ENCODE measurements around the gene CNTN4.
"Not testable (repeated sequence)": the region's sequence is repeated elsewhere in the genome, so short reads cannot be mapped to it uniquely, and the experiment has no call there.

CNTN4 gene

GRCh38 chr3:2984005-2984830 is 885.6 kb downstream of the CNTN4 start:
- Histone ChIP-seq H3K36me3 (ENCODE audit: control insufficient read depth, insufficient read depth, low read length) (no peaks in the 10 kb centered on the region), H3K4me3 (replicated peaks; ENCODE audit: low read depth, low read length) (no peak overlapping the region), H3K27me3 (replicated peaks; ENCODE audit: control insufficient read depth, insufficient read depth, low read length) (no peaks in the 10 kb centered on the region)
- no peak for DNase-seq (ENCODE audit: extremely low read depth, insufficient read length)
- TF ChIP-seq CTCF (IDR thresholded peaks at IDR 0.05; ENCODE audit: insufficient read depth, low read length, poor library complexity, severe bottlenecking), result no peak

- Histone ChIP-seq H3K4me3 (replicated peaks; ENCODE audit: low read depth, low read length) (no peak overlapping the region), H3K36me3 (ENCODE audit: control insufficient read depth, insufficient read depth, low read length) (no peaks in the 10 kb centered on the region), H3K27me3 (replicated peaks; ENCODE audit: control insufficient read depth, insufficient read depth, low read length) (no peaks in the 10 kb centered on the region)
- no peak for TF ChIP-seq CTCF (IDR thresholded peaks at IDR 0.05; ENCODE audit: insufficient read depth, low read length, poor library complexity, severe bottlenecking)
- no peak for DNase-seq (ENCODE audit: extremely low read depth, insufficient read length)
Measured at GRCh38 chr3:2984831-2985220, 886.2 kb downstream of the CNTN4 start.

- no peak for DNase-seq (ENCODE audit: extremely low read depth, insufficient read length)
- Histone ChIP-seq H3K4me3 (replicated peaks; ENCODE audit: low read depth, low read length) (no peak overlapping the region), H3K27me3 (replicated peaks; ENCODE audit: control insufficient read depth, insufficient read depth, low read length) (no peaks in the 10 kb centered on the region), H3K36me3 (ENCODE audit: control insufficient read depth, insufficient read depth, low read length) (no peaks in the 10 kb centered on the region)
- no peak for TF ChIP-seq CTCF (IDR thresholded peaks at IDR 0.05; ENCODE audit: insufficient read depth, low read length, poor library complexity, severe bottlenecking)
Measured at GRCh38 chr3:2985479-2985878, 886.8 kb downstream of the CNTN4 start.

GRCh38 chr3:2992534-2992933 is 893.9 kb downstream of the CNTN4 start:
- Histone ChIP-seq H3K27me3 (replicated peaks; ENCODE audit: control insufficient read depth, insufficient read depth, low read length) (no peaks in the 10 kb centered on the region), H3K36me3 (ENCODE audit: control insufficient read depth, insufficient read depth, low read length) (no peaks in the 10 kb centered on the region), H3K4me3 (replicated peaks; ENCODE audit: low read depth, low read length) (no peak overlapping the region)
- TF ChIP-seq CTCF (IDR thresholded peaks at IDR 0.05; ENCODE audit: insufficient read depth, low read length, poor library complexity, severe bottlenecking), result no peak
- no peak for DNase-seq (ENCODE audit: extremely low read depth, insufficient read length)

DNA sequence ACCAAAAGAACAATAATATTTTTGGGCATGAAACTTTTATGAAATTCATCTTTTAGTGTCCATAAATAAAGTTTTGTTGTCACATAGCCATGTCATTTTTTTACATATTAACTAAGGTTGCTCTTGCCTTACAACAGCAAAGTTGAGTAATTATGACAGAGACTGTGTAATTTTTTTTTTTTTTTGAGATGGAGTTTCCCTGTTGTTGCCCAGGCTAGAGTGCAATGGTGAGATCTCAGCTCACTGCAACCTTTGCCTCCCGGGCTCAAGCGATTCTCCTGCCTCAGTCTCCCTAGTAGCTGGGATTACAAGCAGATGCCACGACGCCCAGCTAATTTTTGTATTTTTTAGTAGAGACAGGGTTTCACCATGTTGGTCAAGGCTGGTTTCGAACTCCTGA is 894.5 kb downstream of the CNTN4 start:
- not testable (repeated sequence) for H3K36me3 ChIP-seq (ENCODE audit: control insufficient read depth, insufficient read depth, low read length); DNase-seq (ENCODE audit: extremely low read depth, insufficient read length); H3K4me3 ChIP-seq (replicated peaks; ENCODE audit: low read depth, low read length); H3K27me3 ChIP-seq (replicated peaks; ENCODE audit: control insufficient read depth, insufficient read depth, low read length)

DNA sequence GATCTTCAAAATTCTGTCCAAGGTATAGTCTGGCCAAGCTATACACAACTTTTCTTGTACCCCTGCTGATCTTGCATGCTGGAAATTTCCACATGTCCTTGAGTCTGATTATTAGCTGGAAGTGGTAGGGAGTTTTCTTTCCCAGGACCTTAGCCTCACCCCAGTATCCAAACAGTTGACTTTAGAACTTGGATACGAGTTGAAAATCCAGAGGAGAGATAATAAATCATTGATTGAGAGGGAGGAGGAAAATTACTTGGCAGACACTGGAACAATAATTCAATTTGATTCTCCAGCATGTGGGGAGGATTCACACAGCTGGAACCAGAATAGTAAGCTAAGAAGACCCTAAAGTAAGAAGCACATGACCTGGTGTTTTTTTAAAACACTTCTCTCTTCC is 895.1 kb downstream of the CNTN4 start:
- Histone ChIP-seq H3K27me3 (replicated peaks; ENCODE audit: control insufficient read depth, insufficient read depth, low read length) (no peaks in the 10 kb centered on the region), H3K36me3 (ENCODE audit: control insufficient read depth, insufficient read depth, low read length) (no peaks in the 10 kb centered on the region), H3K4me3 (replicated peaks; ENCODE audit: low read depth, low read length) (no peak overlapping the region)
- DNase-seq (ENCODE audit: extremely low read depth, insufficient read length), result no peak
- no peak for TF ChIP-seq CTCF (IDR thresholded peaks at IDR 0.05; ENCODE audit: insufficient read depth, low read length, poor library complexity, severe bottlenecking)

Data from GM06990 (cell line).